ENCODE measurements around the gene BEND4. TPM values are rescaled to one million over a fixed set of nuclear protein-coding genes. Genes with fewer than 3 reads are reported as not detected.

Gene BEND4
- total RNA-seq, 4 donors from 2014 or later = 0.12 to 0.27 TPM; not detected in 2

- TF ChIP-seq POLR2AphosphoS5 (IDR thresholded peaks at IDR 0.05) = no peak
- no peak for TF ChIP-seq CTCF (IDR thresholded peaks at IDR 0.05)
- no peak for TF ChIP-seq EP300 (IDR thresholded peaks at IDR 0.05)
- TF ChIP-seq POLR2A (IDR thresholded peaks at IDR 0.05) = no peak
- 64 to 67% methylated on average over 4 of the region's 8 CpGs for WGBS, 2 donors (ENCODE audit: low coverage in 1 of 2)
These were observed 7.0 kb upstream of the BEND4 start for GRCh38 chr4:42159271-42160001.

GRCh38 chr4:42151568-42152506 is 618 bp downstream of the BEND4 start:
- peak overlapping the region; percentile 6 to 54 for H3K4me3 ChIP-seq
- no peaks in the 10 kb centered on the region for H3K36me3 ChIP-seq
- peaks cover 0 to 28% (median 15%) of the 10 kb centered on the region in 3 donors for H3K4me1 ChIP-seq
- H3K27me3 ChIP-seq = peaks cover 75% of the 10 kb centered on the region
- no CpG with 5 or more reads among the region's 122 CpGs for WGBS, 2 donors (ENCODE audit: low coverage in 1 of 2)
- ATAC-seq = no peak
- no peaks in the 10 kb centered on the region for H3K9me3 ChIP-seq
- H3K27ac ChIP-seq = no peak overlapping the region
- no peak for TF ChIP-seq POLR2A (IDR thresholded peaks at IDR 0.05)
- no peak for TF ChIP-seq POLR2AphosphoS5 (IDR thresholded peaks at IDR 0.05)
- TF ChIP-seq CTCF (IDR thresholded peaks at IDR 0.05) = no peak
- TF ChIP-seq EP300 (IDR thresholded peaks at IDR 0.05) = no peak

More at GRCh38 chr4:42159271-42160001, 7.0 kb upstream of the BEND4 start:
- no peak overlapping the region for H3K27ac ChIP-seq
- peaks cover 0 to 6% (median 0%) of the 10 kb centered on the region in 3 donors for H3K9me3 ChIP-seq
- H3K36me3 ChIP-seq = no peaks in the 10 kb centered on the region
- H3K27me3 ChIP-seq = peaks cover 30% of the 10 kb centered on the region
- no peak for ATAC-seq
- no peak overlapping the region for H3K4me3 ChIP-seq
- H3K4me1 ChIP-seq = no peaks in the 10 kb centered on the region

GRCh38 chr4:42150653-42151567 is 1.5 kb downstream of the BEND4 start:
- 0 to 9% methylated on average over 11 to 19 of the region's 89 CpGs for WGBS, 2 donors (ENCODE audit: low coverage in 1 of 2)
- H3K4me1 ChIP-seq = peaks cover 0 to 28% (median 15%) of the 10 kb centered on the region in 3 donors
- H3K27me3 ChIP-seq = peaks cover 72% of the 10 kb centered on the region
- H3K4me3 ChIP-seq = peak overlapping the region in 1 of 2 donors; percentile 54
- no peaks in the 10 kb centered on the region for H3K9me3 ChIP-seq
- no peak overlapping the region for H3K27ac ChIP-seq
- no peaks in the 10 kb centered on the region for H3K36me3 ChIP-seq
- no peak for TF ChIP-seq POLR2AphosphoS5 (IDR thresholded peaks at IDR 0.05)
- no peak for TF ChIP-seq CTCF (IDR thresholded peaks at IDR 0.05)
- TF ChIP-seq POLR2A (IDR thresholded peaks at IDR 0.05) = no peak
- no peak for TF ChIP-seq EP300 (IDR thresholded peaks at IDR 0.05)
- no peak for ATAC-seq

GRCh38 chr4:42149004-42149403 is 3.5 kb downstream of the BEND4 start:
- no peaks in the 10 kb centered on the region for H3K9me3 ChIP-seq
- WGBS, 2 donors (ENCODE audit: low coverage in 1 of 2) = 80 to 86% methylated on average over 5 to 6 of the region's 7 CpGs
- H3K4me3 ChIP-seq = no peak overlapping the region
- H3K27ac ChIP-seq = no peak overlapping the region
- H3K27me3 ChIP-seq = peaks cover 76% of the 10 kb centered on the region
- H3K4me1 ChIP-seq = peaks cover 0 to 28% (median 15%) of the 10 kb centered on the region in 3 donors
- ATAC-seq = no peak
- no peaks in the 10 kb centered on the region for H3K36me3 ChIP-seq
- TF ChIP-seq EP300 (IDR thresholded peaks at IDR 0.05) = no peak

Measured in gastroesophageal sphincter (tissue), 4 donors.